ENCODE measurements around the gene SLC13A1.
"Not testable (repeated sequence)": the region's sequence is repeated elsewhere in the genome, so short reads cannot be mapped to it uniquely, and the experiment has no call there.

Gene SLC13A1

GRCh38 chr7:123126691-123127090 is 73.1 kb downstream of the SLC13A1 start:
- no peak for DNase-seq (ENCODE audit: low read depth in 2 of 2)

- no peak for DNase-seq (ENCODE audit: low read depth in 2 of 2)
These were observed 73.6 kb downstream of the SLC13A1 start for GRCh38 chr7:123126171-123126570.

- no peak for DNase-seq (ENCODE audit: low read depth in 2 of 2)
These were observed 74.5 kb downstream of the SLC13A1 start for GRCh38 chr7:123125231-123125630.

GRCh38 chr7:123122916-123123315 is 76.9 kb downstream of the SLC13A1 start:
- DNase-seq (ENCODE audit: low read depth in 2 of 2) = no peak

GRCh38 chr7:123120286-123120685 is 79.5 kb downstream of the SLC13A1 start:
- DNase-seq (ENCODE audit: low read depth in 2 of 2) = no peak

GRCh38 chr7:123115331-123115730 is 84.4 kb downstream of the SLC13A1 start:
- DNase-seq (ENCODE audit: low read depth in 2 of 2) = no peak

GRCh38 chr7:123114288-123114687 is 85.5 kb downstream of the SLC13A1 start:
- no peak for DNase-seq (ENCODE audit: low read depth in 2 of 2)

GRCh38 chr7:123112833-123113232 is 86.9 kb downstream of the SLC13A1 start:
- no peak for DNase-seq (ENCODE audit: low read depth in 2 of 2)

- no peak for DNase-seq (ENCODE audit: low read depth in 2 of 2)
These were observed 100.1 kb downstream of the SLC13A1 start for GRCh38 chr7:123099712-123100111.

- no peak for DNase-seq (ENCODE audit: low read depth in 2 of 2)
These were observed 102.8 kb downstream of the SLC13A1 start for GRCh38 chr7:123096976-123097375.

GRCh38 chr7:123096434-123096833 is 103.3 kb downstream of the SLC13A1 start:
- no peak for DNase-seq (ENCODE audit: low read depth in 2 of 2)

GRCh38 chr7:123090456-123090855 is 109.3 kb downstream of the SLC13A1 start:
- DNase-seq (ENCODE audit: low read depth in 2 of 2) = no peak

- DNase-seq (ENCODE audit: low read depth in 2 of 2) = not testable (repeated sequence)
These were observed 112.9 kb downstream of the SLC13A1 start for GRCh38 chr7:123086910-123087309.

GRCh38 chr7:123084861-123085260 is 114.9 kb downstream of the SLC13A1 start:
- not testable (repeated sequence) for DNase-seq (ENCODE audit: low read depth in 2 of 2)

GRCh38 chr7:123079021-123079420 is 120.7 kb downstream of the SLC13A1 start:
- no peak for DNase-seq (ENCODE audit: low read depth in 2 of 2)

GRCh38 chr7:123075838-123076467 is 123.8 kb downstream of the SLC13A1 start:
- no peak for DNase-seq (ENCODE audit: low read depth in 2 of 2)

GRCh38 chr7:123070702-123071286 is 129.0 kb downstream of the SLC13A1 start:
- no peak for DNase-seq (ENCODE audit: low read depth in 2 of 2)

- DNase-seq (ENCODE audit: low read depth in 2 of 2) = no peak
These were observed 132.0 kb downstream of the SLC13A1 start for GRCh38 chr7:123067814-123068213.
